CD4-positive, alpha-beta T cell treated with Interleukin-17A for 1 hour (primary cell): ENCODE results near the gene PROSER1.
"Not testable (repeated sequence)": the region's sequence is repeated elsewhere in the genome, so short reads cannot be mapped to it uniquely, and the experiment has no call there.

Experiments
- DNase-seq: peaks from one replicate; pipeline ENCODE4 v3.0.0-alpha.2; 2020

PROSER1 gene

DNA sequence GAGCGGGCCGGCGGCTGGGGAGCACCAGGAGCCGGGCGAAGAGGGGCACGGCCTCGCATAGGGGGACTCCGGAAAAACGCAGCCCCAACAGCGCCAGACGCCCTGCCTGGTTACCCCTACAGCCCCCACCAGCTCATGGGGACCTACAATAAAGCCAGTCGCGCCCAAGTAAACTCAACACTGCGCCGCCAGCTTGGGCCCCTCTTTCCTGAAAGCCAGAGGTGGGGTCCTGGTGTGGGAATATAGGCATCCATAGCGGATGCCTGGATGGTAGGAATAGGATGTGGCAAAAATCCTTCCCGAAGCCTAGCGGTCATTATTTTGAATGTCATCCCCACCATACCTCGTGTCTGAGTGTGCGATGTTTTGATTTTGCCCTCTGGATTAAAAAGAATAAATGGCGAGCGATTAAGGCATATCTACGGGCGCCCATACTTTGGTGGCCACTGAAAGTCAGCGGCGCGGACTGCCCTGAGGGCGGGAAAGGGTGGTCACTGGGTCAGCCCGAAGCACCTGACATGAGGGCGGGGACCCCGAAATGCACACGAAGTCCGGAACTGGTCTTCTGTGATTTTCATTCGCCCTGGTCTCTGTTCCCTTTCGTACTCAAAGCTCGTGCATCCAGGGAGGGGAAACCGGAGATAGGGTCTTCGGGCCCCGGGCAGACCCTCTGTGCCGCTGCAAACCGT lies at the start of gene PROSER1, which contains the start of gene NHLRC3:
Gene PROSER1, minus strand, starts transcription at position 210 of the 689 bp plus-strand sequence. CDS start 847 bp downstream, outside the sequence.
Gene NHLRC3, plus strand, starts transcription at position 577 of the 689 bp plus-strand sequence. CDS start 184 bp downstream, outside the sequence.
- peak; percentile 90 for DNase-seq

DNA sequence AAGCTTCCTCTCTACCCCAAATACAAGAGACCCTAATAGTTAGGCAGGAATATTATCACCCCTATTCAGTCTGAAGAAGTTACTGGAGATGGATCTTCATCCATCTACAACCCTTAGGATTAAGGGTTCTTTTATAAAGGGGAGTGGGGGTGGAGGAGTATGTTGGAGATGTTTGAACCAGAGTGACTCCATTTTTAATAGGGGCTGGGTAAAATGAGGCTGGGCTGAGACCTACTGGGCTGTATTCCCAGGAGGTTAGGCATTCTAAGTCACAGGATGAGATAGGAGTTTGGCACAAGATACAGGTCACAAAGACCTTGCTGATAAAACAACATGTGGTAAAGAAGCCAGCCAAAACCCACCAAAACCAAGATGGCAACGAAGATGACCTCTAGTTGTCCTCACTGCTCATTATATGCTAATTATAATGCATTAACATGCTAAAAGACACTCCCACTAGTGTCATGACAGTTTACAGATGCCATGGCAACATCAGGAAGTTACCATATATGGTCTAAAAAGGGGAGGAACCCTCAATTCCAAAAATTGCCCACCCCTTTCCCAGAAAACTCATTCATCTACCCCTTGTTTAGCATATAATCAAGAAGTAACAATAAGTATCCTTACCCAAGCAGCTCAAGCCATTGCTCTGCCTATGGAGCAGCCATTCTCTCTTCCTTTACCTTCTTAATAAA lies 48.5 kb upstream of the PROSER1 start:
- not testable (repeated sequence) for DNase-seq

DNA sequence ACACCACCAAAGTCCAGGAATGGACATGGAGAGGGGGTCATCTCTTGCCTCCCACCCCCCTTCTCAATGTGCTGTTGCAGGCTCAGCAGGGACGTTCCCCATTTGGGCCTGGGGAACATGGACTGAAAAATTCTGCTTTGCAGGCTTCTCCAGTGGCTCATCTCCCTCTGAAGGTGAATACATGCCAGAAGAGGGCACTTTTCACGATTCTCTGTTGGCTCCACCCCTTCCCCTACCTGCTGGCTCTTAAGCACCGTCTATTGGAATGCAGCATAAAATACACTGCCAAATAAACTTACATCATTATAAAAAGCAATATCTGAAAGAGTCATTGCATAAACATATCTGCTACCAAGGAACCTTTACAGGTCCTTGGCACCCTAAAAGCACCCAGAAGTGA lies 36.1 kb upstream of the PROSER1 start:
- DNase-seq, result no peak

DNA sequence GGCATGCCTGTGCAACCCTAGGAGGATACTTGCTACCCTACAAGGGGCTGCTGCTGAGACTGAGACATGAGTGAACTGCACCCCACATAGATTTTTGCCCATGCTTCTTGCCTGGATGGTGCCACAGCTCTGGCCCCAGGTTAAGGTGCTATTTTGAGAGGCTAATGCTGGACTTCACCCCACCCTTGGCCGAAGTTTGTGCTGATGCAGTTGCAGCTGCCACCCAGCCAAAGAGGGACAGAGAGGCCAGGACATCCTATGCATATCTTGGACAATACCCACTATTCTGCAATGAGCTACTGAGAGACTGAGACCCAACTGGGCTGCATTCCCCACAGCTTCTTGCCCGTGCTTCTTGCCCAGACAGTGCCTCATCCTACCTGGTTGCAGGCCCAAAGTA lies 35.0 kb upstream of the PROSER1 start:
- DNase-seq, result no peak

DNA sequence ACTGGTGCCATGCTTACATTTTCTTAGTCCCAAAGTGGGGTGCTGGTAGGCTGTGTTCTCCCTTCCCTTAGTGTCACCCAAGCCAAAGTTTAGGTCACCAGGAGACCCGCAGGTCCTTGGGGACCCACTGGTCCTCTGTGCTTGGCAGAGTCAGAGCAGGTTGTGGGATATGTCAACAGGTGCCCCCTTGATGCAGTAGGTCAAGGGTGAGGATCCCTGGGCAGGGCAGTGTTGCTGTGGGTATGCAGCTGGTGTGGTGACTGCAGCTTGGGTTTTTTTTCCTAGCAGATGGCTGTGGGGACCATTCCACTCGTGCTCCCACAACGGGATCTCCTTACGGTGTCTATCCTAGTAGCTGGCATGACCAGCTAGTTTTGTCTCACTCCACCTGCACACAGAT lies 24.1 kb upstream of the PROSER1 start:
- DNase-seq, result no peak

DNA sequence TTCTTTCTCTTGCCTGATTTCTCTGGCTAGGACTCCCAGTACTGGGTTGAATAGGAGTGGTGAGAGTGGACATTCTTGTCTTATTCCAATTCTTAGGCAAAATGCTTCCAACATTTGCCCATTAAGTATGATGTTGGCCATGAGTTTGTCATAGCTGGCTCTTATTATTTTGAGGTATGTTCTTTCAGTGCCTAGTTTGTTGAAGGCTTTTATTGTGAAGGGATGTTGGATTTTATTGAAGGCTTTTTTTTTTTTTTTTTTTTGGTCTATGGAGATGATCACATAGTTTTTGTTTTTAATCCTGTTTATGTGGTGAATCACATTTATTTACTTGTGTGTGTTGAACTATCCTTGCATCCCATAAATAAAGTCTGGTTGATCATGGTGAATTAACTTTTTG lies 20.2 kb upstream of the PROSER1 start:
- no peak for DNase-seq

DNA sequence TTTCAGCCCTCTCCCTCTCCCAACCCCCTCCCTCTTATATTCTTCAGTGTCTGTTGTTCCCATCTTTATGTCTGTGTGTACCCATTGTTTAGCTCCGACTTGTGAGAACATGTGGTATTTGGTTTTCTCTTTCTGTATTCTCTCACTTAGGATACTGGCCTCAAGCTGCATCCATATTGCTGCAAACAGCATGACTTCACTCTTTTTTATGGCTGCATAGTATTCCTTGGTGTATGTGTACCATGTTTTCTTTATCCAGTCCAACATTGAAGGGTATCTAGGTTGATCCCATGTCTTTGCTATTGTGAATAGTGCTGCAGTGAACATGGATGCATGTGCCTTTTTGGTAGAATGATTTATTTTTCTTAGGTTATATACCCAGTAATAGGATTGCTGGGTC lies 18.1 kb upstream of the PROSER1 start:
- no peak for DNase-seq

DNA sequence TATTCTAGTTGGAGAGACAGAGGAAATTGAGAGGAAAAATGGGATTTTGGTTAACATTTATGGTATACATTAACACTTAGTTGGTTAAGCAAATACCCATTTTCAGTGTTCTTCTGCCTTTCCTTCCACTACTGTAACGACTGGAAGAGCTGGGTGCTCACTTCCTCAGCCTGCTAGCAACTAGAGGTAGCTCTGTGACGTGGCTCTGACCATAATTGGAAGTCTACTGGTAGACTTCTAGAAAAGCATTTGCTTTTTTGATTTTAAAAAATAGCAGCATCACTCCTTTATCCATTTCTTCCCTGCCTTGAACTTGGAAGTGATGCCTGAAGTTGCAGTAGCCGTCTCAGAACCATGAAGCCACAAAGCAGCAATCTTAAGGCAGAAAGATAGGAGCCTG lies 16.2 kb upstream of the PROSER1 start:
- DNase-seq, result no peak

DNA sequence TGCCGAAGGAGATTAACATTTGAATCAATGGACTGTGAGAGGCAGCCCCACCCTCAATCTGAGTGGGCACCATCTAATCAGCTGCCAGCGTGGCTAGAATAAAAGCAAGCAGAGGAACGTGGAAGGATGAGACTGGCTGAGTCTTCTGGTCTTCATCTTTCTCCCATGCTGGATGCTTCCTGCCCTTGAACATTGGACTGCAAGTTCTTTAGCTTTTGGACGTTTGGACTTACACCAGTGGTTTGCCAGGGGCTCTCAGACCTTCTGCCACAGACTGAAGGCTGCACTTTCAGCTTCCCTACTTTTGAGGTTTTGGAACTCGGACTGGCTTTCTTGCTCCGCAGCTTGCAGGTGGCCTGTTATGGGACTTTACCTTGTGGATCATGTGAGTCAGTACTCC lies 15.1 kb upstream of the PROSER1 start:
- DNase-seq, result no peak

DNA sequence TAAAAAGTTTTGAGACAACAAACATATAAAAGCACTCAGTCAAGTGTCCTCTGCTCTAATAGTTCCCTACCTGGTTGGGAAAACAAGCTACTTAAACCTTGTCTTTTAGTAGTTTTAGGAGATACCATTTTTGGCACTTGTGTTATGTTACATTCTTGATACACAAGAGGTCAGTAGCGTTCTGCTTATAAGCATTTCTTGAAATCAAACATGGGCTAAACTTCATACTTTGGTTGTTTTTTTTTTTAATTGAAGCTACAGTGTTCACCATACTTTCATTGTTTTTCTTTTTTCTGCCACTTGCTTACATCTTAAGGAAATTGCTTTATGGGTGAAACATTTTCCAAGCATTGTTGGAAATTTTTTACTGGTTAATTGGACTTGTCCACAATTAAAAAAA lies 13.3 kb upstream of the PROSER1 start:
- peak; percentile 40 for DNase-seq

DNA sequence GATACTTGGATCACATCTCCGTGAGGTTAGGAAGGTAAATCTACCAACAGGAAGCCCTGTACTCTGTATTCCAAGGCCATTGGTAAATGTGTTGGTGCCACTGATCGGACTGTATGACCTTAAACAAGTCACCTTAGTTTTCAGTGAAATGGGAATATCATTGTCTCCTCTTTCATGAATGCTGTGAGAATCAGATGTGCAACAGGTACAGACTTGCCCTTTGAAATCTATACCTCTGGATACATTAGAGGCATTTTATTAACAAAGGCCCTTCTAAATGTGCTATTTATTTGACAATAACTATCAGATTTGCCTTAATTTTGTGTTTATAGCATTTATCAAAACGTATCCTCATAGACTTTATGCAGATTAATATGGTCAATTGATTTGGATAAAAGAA lies 11.4 kb upstream of the PROSER1 start:
- DNase-seq, result no peak

DNA sequence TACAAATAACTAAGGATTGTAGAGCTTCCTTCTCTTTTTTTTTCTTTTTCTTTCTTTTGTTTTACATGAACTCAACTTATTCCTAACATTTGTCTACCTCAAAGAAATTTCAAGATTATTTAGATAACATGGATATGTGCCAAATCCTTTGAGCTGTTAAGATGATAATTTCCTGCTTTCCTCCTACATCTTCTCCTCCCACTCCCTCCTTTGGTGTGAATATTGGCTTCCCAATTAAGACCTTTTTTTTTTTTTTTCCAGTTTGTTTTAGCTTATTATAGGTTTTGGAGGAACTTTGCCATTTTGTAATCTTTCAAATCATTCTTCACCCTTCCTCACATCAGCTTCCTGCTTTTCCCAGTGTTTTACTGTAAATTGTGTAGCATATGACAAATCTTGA lies 10.9 kb upstream of the PROSER1 start:
- no peak for DNase-seq

DNA sequence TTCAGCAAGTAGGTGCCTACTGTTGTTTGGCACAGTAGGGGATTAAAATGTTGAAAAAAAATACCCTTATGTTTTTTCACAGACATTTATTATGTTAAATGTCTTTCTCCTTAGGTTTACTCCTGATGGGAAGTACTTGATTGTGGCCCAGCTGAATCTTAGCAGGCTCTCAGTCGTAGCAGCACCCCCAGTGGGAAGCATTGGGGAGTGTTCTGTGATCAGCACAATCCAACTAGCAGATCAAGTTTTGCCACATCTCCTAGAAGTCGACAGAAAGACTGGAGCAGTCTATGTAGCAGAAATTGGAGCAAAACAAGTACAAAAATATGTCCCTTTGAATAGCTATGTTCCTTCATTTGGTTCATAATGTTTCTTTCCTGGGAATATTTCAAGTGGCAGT lies 9.7 kb upstream of the PROSER1 start:
- no peak for DNase-seq

DNA sequence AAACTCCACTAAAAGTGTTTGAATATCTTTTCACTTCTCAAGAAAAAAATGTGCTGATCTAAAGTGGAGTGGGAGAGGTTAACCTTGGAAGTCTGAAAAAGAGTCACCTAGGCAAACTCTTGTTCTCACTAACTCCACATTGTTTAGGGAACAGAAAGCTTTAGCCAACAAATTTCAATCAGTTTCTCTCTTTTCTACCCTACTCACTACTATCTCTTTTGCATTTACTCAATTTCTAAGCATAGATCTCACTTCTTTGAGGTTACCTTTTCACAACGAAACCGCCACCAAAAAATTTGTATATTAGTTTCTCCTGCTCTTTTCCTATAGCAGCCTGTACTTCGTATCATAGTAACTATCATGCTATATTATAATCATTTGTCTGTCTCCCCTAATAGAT lies 6.6 kb upstream of the PROSER1 start:
- no peak for DNase-seq

DNA sequence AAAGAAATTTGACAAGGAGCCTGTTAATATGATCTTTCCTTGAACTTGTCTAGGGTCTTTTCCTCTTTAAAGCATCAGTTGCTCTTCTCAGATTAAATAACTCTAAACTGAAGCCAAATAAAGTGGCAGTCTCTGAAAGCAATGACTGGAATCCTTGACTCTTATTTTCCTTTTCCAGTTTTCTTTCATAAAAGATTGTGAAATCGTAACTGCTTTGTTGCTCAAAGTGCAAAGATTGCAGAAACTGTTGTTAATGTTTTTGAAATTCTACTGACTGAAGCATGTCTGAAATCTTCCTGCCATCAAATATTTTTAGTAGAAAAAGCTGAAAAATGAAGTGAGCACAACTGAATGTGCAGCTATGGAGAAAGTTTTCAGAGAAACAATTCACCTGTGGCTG lies 2.3 kb upstream of the PROSER1 start:
- no peak for DNase-seq

DNA sequence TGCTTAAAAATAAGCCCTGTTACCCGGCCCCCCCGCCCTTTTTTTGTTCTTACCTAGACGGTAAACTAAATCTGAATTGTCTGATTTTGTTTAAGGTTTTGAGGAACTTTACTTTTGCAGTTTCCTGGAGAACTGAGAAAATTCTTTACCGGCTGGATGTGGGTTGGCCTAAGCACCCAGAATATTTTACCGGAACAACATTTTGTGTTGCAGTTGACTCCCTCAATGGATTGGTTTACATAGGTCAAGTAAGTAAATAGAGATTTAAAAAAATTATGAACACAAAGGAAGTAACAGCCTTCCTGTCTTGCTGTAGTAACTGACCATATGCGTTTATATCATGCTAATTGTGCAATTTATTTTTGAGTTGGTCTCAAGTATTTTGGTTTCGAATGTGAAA lies 1.2 kb upstream of the PROSER1 start:
- no peak for DNase-seq

DNA sequence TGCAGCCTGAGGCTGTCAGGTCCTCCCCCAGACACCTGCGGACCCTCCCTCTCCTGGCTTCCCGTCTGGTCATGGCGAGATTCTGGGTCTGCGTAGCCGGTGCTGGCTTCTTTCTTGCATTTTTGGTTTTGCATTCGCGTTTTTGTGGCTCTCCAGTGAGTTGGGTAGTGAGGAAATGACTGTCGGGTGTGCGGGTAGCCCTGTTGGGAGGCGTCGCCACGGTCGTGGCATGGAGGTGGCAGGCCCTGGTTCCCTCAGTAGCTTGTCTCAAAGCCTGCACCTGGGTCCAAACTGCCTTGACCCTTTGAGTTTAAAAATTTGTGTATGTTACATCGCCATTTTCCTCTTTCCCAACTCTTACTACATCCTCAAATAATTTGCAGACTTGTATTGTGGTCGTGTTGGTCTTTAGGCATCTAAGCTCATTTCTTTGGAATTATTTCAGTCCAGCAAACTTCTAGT lies 711 bp upstream of the PROSER1 start:
- peak; percentile 65 for DNase-seq

DNA sequence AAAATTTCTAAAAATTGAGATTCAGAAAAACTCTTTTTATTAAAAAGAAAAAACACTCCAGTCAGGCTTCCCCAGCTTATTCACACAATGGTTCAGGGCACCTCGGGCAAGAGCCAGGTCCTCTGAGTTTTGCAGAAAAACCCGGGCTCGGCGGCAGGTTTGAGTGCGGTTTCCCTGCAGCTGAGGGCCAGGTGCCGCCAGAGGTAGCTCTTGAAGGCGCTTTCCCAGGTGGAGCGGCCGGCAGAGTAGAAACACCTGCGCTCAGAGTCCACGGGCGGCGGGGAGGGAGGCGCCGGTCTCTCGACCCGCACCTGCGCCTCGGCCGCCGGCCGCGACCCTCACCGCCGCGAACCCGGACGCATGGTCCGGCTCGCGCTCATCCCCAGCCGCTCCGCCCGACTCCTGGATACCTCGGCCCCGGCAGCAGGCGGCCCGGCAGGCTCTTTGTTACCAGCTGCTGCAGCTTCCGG lies 444 bp downstream of the PROSER1 start:
- no peak for DNase-seq

DNA sequence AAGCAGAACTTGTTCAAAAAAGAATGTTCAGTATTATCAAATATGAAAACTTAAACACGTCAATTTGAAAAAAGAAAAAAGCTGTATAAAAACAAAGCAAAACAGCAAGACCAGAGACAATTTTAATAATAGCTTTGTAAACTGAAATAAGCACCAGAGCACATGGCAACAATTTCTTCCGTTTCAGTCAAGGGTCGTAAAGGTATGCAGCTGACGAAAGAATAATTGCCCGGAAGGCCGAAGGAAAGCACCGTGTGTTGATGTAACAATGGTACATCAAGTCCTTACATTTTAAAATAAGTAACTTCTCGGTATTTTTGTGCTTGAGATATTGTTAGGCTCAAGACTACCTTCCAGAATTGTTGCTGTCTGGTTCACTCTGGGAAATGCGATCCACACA lies 1.7 kb downstream of the PROSER1 start:
- peak; percentile 18 for DNase-seq

DNA sequence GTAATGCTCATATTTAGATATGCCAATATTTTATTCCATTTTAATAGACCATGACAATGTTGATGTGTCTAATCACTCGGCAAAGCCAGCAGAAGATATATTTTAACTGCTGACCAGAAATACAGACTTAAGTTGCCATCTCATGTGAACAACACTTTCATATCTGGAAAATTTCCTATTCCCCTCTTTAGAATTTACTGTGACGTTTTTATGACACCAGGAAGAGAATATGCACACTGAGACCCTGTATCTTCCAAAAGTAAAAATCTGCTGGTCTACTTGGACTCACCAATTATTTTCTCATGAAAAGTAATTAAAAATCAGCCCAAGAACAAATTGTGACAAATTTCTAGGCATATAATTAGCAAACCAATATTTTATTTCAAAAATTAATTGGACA lies 2.1 kb downstream of the PROSER1 start:
- DNase-seq, result no peak

DNA sequence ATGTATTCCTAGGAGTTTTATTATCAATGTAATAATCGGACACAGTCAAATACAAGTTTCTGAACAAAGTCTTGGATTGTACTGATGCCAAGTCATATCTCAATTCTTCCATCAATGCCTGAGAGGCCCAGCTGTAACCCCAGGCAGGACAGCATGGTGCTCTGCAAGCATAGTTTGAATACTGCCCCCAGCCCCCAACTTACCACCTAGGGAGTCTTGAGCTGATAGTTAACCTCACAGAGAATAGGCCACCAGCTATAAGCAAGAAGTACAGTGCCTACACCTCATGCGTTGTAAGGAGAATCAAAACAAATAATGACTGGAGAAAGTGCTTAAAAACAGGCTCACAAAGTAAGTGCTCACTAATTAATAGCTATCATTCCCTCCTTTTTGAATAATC lies 2.7 kb downstream of the PROSER1 start:
- DNase-seq, result no peak

DNA sequence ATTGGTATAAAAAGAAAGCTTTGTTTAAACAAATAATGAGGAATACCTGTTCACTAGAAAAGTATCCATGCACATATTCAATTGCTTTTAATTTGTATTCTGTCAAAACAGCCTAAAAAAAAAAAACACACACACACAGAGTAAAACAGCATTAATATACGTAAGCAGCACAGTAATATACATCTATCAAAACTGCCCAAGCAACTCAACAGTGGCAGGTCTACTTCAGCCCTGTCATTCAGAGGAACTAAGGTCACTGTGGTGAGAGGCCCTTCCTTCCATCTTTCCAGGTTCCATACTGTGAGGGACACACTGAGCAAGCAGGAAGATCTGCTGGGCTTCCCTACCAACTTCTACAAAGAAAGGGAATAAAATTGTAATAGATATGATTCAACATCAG lies 3.8 kb downstream of the PROSER1 start:
- DNase-seq, result no peak

DNA sequence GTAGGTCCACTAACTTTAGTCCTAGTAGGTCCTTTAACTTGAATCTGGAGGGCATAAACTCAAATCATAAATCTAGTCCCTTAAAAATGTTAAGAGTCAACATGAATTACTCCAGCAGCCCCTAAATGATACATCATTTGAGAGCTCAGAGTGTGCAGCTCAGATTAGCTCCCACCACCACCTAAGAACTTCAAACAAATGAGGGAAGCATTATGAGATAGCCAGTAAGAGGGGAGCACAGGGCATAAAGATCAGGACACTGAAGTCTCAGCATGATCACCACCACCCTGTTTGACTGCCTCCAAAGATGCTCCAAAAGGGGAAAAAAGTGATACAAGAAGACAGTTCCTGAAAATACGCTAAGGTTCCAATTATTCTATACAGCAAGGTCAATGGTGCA lies 5.7 kb downstream of the PROSER1 start:
- no peak for DNase-seq

DNA sequence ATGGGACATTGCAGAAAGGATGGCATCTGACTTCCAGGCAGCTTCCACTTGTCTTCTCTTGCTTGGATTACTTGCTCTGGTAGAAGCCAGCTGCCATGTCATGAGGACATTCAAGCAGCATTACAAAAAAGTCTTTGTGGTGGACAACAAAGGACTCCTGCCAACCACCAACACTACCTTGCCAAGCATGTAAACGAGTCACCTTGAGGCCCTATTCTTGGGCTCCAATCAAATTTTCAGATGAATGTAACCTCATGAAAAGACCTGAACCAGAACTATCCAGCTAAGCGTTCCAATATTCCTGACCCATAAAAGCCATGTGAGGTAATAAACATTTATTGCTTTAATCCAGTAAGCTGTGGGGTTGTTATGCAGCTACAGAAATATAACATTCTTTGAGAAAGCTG lies 12.5 kb downstream of the PROSER1 start:
- no peak for DNase-seq

DNA sequence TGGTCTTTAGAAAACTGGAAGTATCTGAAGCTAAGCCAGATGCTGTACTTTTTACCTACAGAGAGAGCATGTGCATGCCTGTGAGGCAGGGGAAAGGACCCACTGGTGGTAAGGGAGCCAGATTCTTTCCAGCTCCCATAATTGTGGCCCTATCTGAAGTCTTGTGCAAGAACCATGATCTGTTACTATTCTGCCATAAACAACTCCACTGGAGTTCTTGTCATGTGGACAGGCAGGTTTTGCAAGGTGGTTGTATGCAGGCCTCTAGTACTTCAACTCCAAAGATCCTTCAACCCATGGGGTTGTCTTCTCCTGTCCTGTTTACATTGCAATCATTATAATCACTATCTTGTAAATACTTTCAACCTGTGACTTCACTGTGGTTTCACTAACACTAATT lies 14.1 kb downstream of the PROSER1 start:
- DNase-seq, result no peak
